Karpas-422 (cell line): ENCODE data around the gene LHFPL6. TPM values are rescaled to one million over a fixed set of nuclear protein-coding genes. Genes with fewer than 3 reads are reported as not detected.

Experiments
- DNase-seq: peaks from one replicate; pipeline ENCODE4 v3.0.0-alpha.2; 2015
- H2AFZ ChIP-seq: fragments of 200-600 bp; sonication (generic); 2 replicates; pipeline ENCODE4 v1.6.1; 2014; ENCODE audit warnings: antibody characterized with exemption, low read length, mixed read lengths
- H3K27ac ChIP-seq: fragments of 200-600 bp; sonication (generic); 2 replicates; pipeline ENCODE4 v1.5.1; 2014; ENCODE audit warnings: mild to moderate bottlenecking, low read length, moderate library complexity
- H3K27me3 ChIP-seq: fragments of 200-600 bp; sonication (generic); 2 replicates; pipeline ENCODE4 v1.6.1; 2014; ENCODE audit warnings: low read length, mixed read lengths
- H3K36me3 ChIP-seq: fragments of 200-600 bp; sonication (generic); 2 replicates; pipeline ENCODE4 v1.6.1; 2014; ENCODE audit warnings: low read length, mixed read lengths; ENCODE audit not compliant: insufficient read depth
- H3K4me1 ChIP-seq: fragments of 200-600 bp; sonication (generic); 2 replicates; pipeline ENCODE4 v1.6.1; 2014; ENCODE audit warnings: mild to moderate bottlenecking, low read length, mixed read lengths
- H3K4me2 ChIP-seq: fragments of 200-600 bp; sonication (generic); 2 replicates; pipeline ENCODE4 v1.6.1; 2014; ENCODE audit warnings: low read length, low read depth, mild to moderate bottlenecking; ENCODE audit not compliant: poor library complexity, severe bottlenecking
- H3K4me3 ChIP-seq: fragments of 200-600 bp; sonication (generic); 2 replicates; pipeline ENCODE4 v1.5.1; 2014; ENCODE audit warnings: mild to moderate bottlenecking, antibody characterized with exemption, low read length, mixed read lengths
- H3K79me2 ChIP-seq: fragments of 200-600 bp; sonication (generic); 2 replicates; pipeline ENCODE4 v1.6.1; 2014; ENCODE audit warnings: mild to moderate bottlenecking, low read length, mixed read lengths
- H3K9ac ChIP-seq: fragments of 200-600 bp; sonication (generic); 2 replicates; pipeline ENCODE4 v1.6.0; 2014; ENCODE audit warnings: low read length
- H3K9me2 ChIP-seq: fragments of 200-600 bp; sonication (generic), shearing (Covaris generic); replicated peaks from 2 replicates; pipeline ENCODE4 v1.6.0; 2014; ENCODE audit warnings: mild to moderate bottlenecking, low read length, moderate library complexity; ENCODE audit not compliant: insufficient read depth
- H3K9me3 ChIP-seq: fragments of 300-700, 200-600 bp; sonication (generic); 2 replicates; pipeline ENCODE4 v1.6.1; 2014; ENCODE audit warnings: low read length, mixed read lengths
- H4K20me1 ChIP-seq: fragments of 200-600 bp; sonication (generic); 2 replicates; pipeline ENCODE4 v1.6.1; 2014; ENCODE audit warnings: mild to moderate bottlenecking, antibody characterized with exemption, low read length, low read depth; ENCODE audit not compliant: insufficient read depth
- total RNA-seq: library from RNA; depleted of rRNA; stranded (reverse); fragments of >200 nt; shearing (Covaris generic); gene quantifications from 2 replicates; pipeline ENCODE4 v1.2.3, GENCODE V29; 2014; ENCODE audit warnings: low replicate concordance

Gene LHFPL6
- total RNA-seq, 1 experiment from 2014 or later = not detected

GRCh38 chr13:39312596-39312995, 290.4 kb downstream of the LHFPL6 start:
- Histone ChIP-seq H3K4me3 (no peak overlapping the region), H2AFZ (no peak overlapping the region), H3K79me2 (no peaks in the 10 kb centered on the region), H3K9me3 (no peaks in the 10 kb centered on the region), H3K27me3 (no peaks in the 10 kb centered on the region), H3K9ac (no peak overlapping the region), H3K4me2 (no peak overlapping the region), H3K9me2 (no peaks in the 10 kb centered on the region), H3K27ac (no peak overlapping the region), H3K36me3 (no peaks in the 10 kb centered on the region), H4K20me1 (no peaks in the 10 kb centered on the region), H3K4me1 (no peaks in the 10 kb centered on the region)
- DNase-seq = no peak

GRCh38 chr13:39311619-39312018, 291.4 kb downstream of the LHFPL6 start:
- Histone ChIP-seq H4K20me1 (no peaks in the 10 kb centered on the region), H3K36me3 (no peaks in the 10 kb centered on the region), H3K4me3 (no peak overlapping the region), H3K9me2 (no peaks in the 10 kb centered on the region), H3K79me2 (no peaks in the 10 kb centered on the region), H2AFZ (no peak overlapping the region), H3K27ac (no peak overlapping the region), H3K27me3 (no peaks in the 10 kb centered on the region), H3K4me2 (no peak overlapping the region), H3K9me3 (no peaks in the 10 kb centered on the region), H3K9ac (no peak overlapping the region), H3K4me1 (no peaks in the 10 kb centered on the region)
- no peak for DNase-seq

GRCh38 chr13:39310961-39311360, 292.0 kb downstream of the LHFPL6 start:
- Histone ChIP-seq H3K36me3 (no peaks in the 10 kb centered on the region), H2AFZ (no peak overlapping the region), H3K79me2 (no peaks in the 10 kb centered on the region)

GRCh38 chr13:39306639-39307589, 296.1 kb downstream of the LHFPL6 start:
- no peak overlapping the region for H3K4me2 ChIP-seq
- H3K9me3 ChIP-seq = no peaks in the 10 kb centered on the region
- H2AFZ ChIP-seq = no peak overlapping the region
- no peaks in the 10 kb centered on the region for H3K27me3 ChIP-seq
- H3K9me2 ChIP-seq = no peaks in the 10 kb centered on the region; the same call in 1 of the 2 replicates
- no peak overlapping the region for H3K27ac ChIP-seq
- H4K20me1 ChIP-seq = no peaks in the 10 kb centered on the region
- no peaks in the 10 kb centered on the region for H3K79me2 ChIP-seq
- H3K9ac ChIP-seq = no peak overlapping the region
- no peak overlapping the region for H3K4me3 ChIP-seq
- H3K36me3 ChIP-seq = no peaks in the 10 kb centered on the region
- no peak for DNase-seq
- H3K4me1 ChIP-seq = no peaks in the 10 kb centered on the region

More at GRCh38 chr13:39310961-39311360, 292.0 kb downstream of the LHFPL6 start:
- H3K9me2 ChIP-seq = no peaks in the 10 kb centered on the region
- H3K9me3 ChIP-seq = no peaks in the 10 kb centered on the region
- DNase-seq = no peak
- no peaks in the 10 kb centered on the region for H3K4me1 ChIP-seq
- H3K27me3 ChIP-seq = no peaks in the 10 kb centered on the region
- no peaks in the 10 kb centered on the region for H4K20me1 ChIP-seq
- H3K4me2 ChIP-seq = no peak overlapping the region
- no peak overlapping the region for H3K4me3 ChIP-seq
- H3K9ac ChIP-seq = no peak overlapping the region
- no peak overlapping the region for H3K27ac ChIP-seq

GRCh38 chr13:39302820-39303219, 300.2 kb downstream of the LHFPL6 start:
- Histone ChIP-seq H3K9ac (no peak overlapping the region), H3K79me2 (no peaks in the 10 kb centered on the region), H3K36me3 (no peaks in the 10 kb centered on the region), H3K27ac (no peak overlapping the region), H2AFZ (no peak overlapping the region), H3K27me3 (no peaks in the 10 kb centered on the region), H3K4me1 (no peaks in the 10 kb centered on the region), H3K4me3 (no peak overlapping the region), H3K9me2 (no peaks in the 10 kb centered on the region; the same call in 1 of the 2 replicates), H4K20me1 (no peaks in the 10 kb centered on the region), H3K9me3 (no peaks in the 10 kb centered on the region), H3K4me2 (no peak overlapping the region)
- no peak for DNase-seq

- Histone ChIP-seq H3K9ac (no peak overlapping the region), H2AFZ (no peak overlapping the region), H3K79me2 (no peaks in the 10 kb centered on the region), H3K4me1 (no peaks in the 10 kb centered on the region), H3K9me2 (no peaks in the 10 kb centered on the region; the same call in 1 of the 2 replicates), H3K4me3 (no peak overlapping the region), H3K27ac (no peak overlapping the region), H4K20me1 (no peaks in the 10 kb centered on the region), H3K9me3 (no peaks in the 10 kb centered on the region), H3K27me3 (no peaks in the 10 kb centered on the region), H3K4me2 (no peak overlapping the region), H3K36me3 (no peaks in the 10 kb centered on the region)
- peak; percentile 23 for DNase-seq
These were observed 304.0 kb downstream of the LHFPL6 start for GRCh38 chr13:39298951-39299350.

GRCh38 chr13:39297664-39298171, 305.3 kb downstream of the LHFPL6 start:
- no peaks in the 10 kb centered on the region for H3K79me2 ChIP-seq
- no peaks in the 10 kb centered on the region for H3K36me3 ChIP-seq
- H3K9ac ChIP-seq = no peak overlapping the region
- H3K9me2 ChIP-seq = no peaks in the 10 kb centered on the region; the same call in 1 of the 2 replicates
- no peaks in the 10 kb centered on the region for H3K4me1 ChIP-seq
- no peak for DNase-seq
- no peak overlapping the region for H3K4me3 ChIP-seq
- no peak overlapping the region for H2AFZ ChIP-seq
- H4K20me1 ChIP-seq = no peaks in the 10 kb centered on the region
- no peaks in the 10 kb centered on the region for H3K27me3 ChIP-seq
- no peak overlapping the region for H3K4me2 ChIP-seq
- no peak overlapping the region for H3K27ac ChIP-seq
- no peaks in the 10 kb centered on the region for H3K9me3 ChIP-seq

- no peaks in the 10 kb centered on the region for H3K36me3 ChIP-seq
- no peaks in the 10 kb centered on the region for H4K20me1 ChIP-seq
- no peak overlapping the region for H3K27ac ChIP-seq
- no peaks in the 10 kb centered on the region for H3K79me2 ChIP-seq
- H3K4me1 ChIP-seq = no peaks in the 10 kb centered on the region
- H3K9me2 ChIP-seq = no peaks in the 10 kb centered on the region
- H3K27me3 ChIP-seq = no peaks in the 10 kb centered on the region
- no peak overlapping the region for H3K4me3 ChIP-seq
- no peak overlapping the region for H2AFZ ChIP-seq
- H3K4me2 ChIP-seq = no peak overlapping the region
- H3K9ac ChIP-seq = no peak overlapping the region
- no peak for DNase-seq
- H3K9me3 ChIP-seq = no peaks in the 10 kb centered on the region
These were observed 306.0 kb downstream of the LHFPL6 start for GRCh38 chr13:39297023-39297422.
